Natural killer cell (primary cell): Measurements from ENCODE around the gene MAGEA10. TPM values are rescaled to one million over a fixed set of nuclear protein-coding genes. Genes with fewer than 3 reads are reported as not detected.
"Not testable (repeated sequence)": the region's sequence is repeated elsewhere in the genome, so short reads cannot be mapped to it uniquely, and the experiment has no call there.

Experiments
- ATAC-seq, 3 donors: fragments of 150-1000 bp in 2 of 3; fragments of 200-7000 bp in 1 of 3; cut with Tn5 transposase; 1 replicate in 1 of 3; 2 replicates in 2 of 3; pipeline ENCODE4 v1.10.0; 2021; ENCODE audit warnings: mild to moderate bottlenecking in 2 of 3, moderate library complexity in 2 of 3
- DNase-seq, 2 donors: peaks; one replicate each; pipeline versions ENCODE4 v3.0.0 to v3.0.0-alpha.2; 2013 to 2021; ENCODE audit warnings: mixed read lengths in 1 of 2
- H3K27ac ChIP-seq: one replicate; pipeline ENCODE4 v1.5.1; 2013; ENCODE audit warnings: mild to moderate bottlenecking, low read length
- H3K27me3 ChIP-seq: one replicate; pipeline ENCODE4 v1.6.1; 2013; ENCODE audit warnings: low read length; ENCODE audit not compliant: control insufficient read depth, insufficient read depth
- H3K36me3 ChIP-seq: one replicate; pipeline ENCODE4 v1.6.1; 2013; ENCODE audit warnings: low read length; ENCODE audit not compliant: control insufficient read depth, insufficient read depth
- H3K4me1 ChIP-seq: one replicate; pipeline ENCODE4 v1.6.1; 2013; ENCODE audit warnings: low read length; ENCODE audit not compliant: control insufficient read depth, insufficient read depth
- H3K4me3 ChIP-seq: one replicate; pipeline ENCODE4 v1.5.1; 2013; ENCODE audit warnings: low read length
- H3K9me3 ChIP-seq: one replicate; pipeline ENCODE4 v1.6.1; 2013; ENCODE audit warnings: low read length; ENCODE audit not compliant: control insufficient read depth, insufficient read depth
- H3K27ac Mint-ChIP-seq, 2 donors: one replicate each; pipeline ENCODE4 v1.8.0; 2022; ENCODE audit warnings: mild to moderate bottlenecking in 2 of 2, mixed read lengths in 2 of 2, moderate library complexity in 1 of 2
- H3K27me3 Mint-ChIP-seq, 2 donors: one replicate each; pipeline ENCODE4 v1.8.0; 2022; ENCODE audit warnings: low read depth in 2 of 2, mixed read lengths in 2 of 2
- H3K36me3 Mint-ChIP-seq: one replicate; pipeline ENCODE4 v1.8.0; 2022; ENCODE audit warnings: mixed read lengths
- H3K4me1 Mint-ChIP-seq, 2 donors: one replicate each; pipeline ENCODE4 v1.8.0; 2022; ENCODE audit warnings: mixed read lengths in 2 of 2
- H3K4me3 Mint-ChIP-seq: one replicate; pipeline ENCODE4 v1.8.0; 2022; ENCODE audit warnings: mild to moderate bottlenecking, moderate library complexity, mixed read lengths
- H3K9me3 Mint-ChIP-seq, 2 donors: one replicate each; pipeline ENCODE4 v1.8.0; 2022; ENCODE audit warnings: mixed read lengths in 2 of 2
- WGBS: methylation state at CpG from one replicate; pipeline ENCODE4 v1.1.7; 2013; ENCODE audit warnings: missing lambda C conversion rate; ENCODE audit not compliant: insufficient coverage; 5-methylcytosine and 5-hydroxymethylcytosine counted together
- intact Hi-C: fragments of 100-400 bp; cut with micrococcal nuclease; formaldehyde crosslinking; loops from one replicate; pipeline ENCODE4 v1.14.2; 2022
- total RNA-seq, 4 donors: library from RNA; stranded (reverse); fragments of 120-200 nt in 1 of 4; gene quantifications; one replicate each; pipeline versions ENCODE4 v1.2.3 to v1.2.4, GENCODE V29; 2013 to 2022
- TF ChIP-seq, protein P1 (sequence below): fragments of 200-600 bp; IDR thresholded peaks from one replicate; pipeline ENCODE4 v1.8.0; 2022; ENCODE audit warnings: antibody characterized with exemption

The MAGEA10 gene
- total RNA-seq, 3 donors from 2014 or later (not counting 1 experiment from before 2014, with no cell fraction given), result not detected

DNA sequence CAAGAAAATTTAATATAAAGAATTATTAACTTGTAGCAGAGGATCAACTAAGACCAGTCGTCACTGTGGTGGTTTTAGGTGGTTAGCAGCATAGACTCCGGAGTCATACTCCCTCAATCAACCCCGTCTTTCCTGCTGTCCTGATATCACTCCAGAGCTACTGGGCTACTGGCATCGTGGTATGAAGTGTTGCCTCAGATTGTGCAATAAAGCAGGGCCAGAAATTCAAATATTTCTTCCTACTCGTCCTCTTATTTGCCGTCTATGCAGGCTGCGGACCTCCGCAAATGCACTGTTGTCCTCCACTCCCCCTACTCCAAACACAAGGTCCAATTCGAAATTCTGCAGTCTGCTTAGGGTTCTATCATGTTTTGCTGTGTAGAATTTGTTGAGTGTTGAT is 1.2 kb upstream of the MAGEA10 start:
- no peak overlapping the region for H3K27ac Mint-ChIP-seq
- Histone ChIP-seq H3K4me3 (no peak overlapping the region), H3K4me1 (no peaks in the 10 kb centered on the region), H3K9me3 (no peaks in the 10 kb centered on the region), H3K27me3 (no peaks in the 10 kb centered on the region), H3K27ac (no peak overlapping the region), H3K36me3 (no peaks in the 10 kb centered on the region)
- H3K36me3 Mint-ChIP-seq, result no peaks in the 10 kb centered on the region
- no peak overlapping the region for H3K4me3 Mint-ChIP-seq
- 74% methylated on average over 3 of the region's 9 CpGs for WGBS
- DNase-seq, result no peak
- TF ChIP-seq, protein P1, sequence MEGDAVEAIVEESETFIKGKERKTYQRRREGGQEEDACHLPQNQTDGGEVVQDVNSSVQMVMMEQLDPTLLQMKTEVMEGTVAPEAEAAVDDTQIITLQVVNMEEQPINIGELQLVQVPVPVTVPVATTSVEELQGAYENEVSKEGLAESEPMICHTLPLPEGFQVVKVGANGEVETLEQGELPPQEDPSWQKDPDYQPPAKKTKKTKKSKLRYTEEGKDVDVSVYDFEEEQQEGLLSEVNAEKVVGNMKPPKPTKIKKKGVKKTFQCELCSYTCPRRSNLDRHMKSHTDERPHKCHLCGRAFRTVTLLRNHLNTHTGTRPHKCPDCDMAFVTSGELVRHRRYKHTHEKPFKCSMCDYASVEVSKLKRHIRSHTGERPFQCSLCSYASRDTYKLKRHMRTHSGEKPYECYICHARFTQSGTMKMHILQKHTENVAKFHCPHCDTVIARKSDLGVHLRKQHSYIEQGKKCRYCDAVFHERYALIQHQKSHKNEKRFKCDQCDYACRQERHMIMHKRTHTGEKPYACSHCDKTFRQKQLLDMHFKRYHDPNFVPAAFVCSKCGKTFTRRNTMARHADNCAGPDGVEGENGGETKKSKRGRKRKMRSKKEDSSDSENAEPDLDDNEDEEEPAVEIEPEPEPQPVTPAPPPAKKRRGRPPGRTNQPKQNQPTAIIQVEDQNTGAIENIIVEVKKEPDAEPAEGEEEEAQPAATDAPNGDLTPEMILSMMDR, result no peak
- no peak for ATAC-seq
- no peaks in the 10 kb centered on the region for H3K4me1 Mint-ChIP-seq
- intact Hi-C loops, result no loop called here
- peaks cover 0 to 3% of the 10 kb centered on the region in 2 donors for H3K27me3 Mint-ChIP-seq
- no peaks in the 10 kb centered on the region for H3K9me3 Mint-ChIP-seq

DNA sequence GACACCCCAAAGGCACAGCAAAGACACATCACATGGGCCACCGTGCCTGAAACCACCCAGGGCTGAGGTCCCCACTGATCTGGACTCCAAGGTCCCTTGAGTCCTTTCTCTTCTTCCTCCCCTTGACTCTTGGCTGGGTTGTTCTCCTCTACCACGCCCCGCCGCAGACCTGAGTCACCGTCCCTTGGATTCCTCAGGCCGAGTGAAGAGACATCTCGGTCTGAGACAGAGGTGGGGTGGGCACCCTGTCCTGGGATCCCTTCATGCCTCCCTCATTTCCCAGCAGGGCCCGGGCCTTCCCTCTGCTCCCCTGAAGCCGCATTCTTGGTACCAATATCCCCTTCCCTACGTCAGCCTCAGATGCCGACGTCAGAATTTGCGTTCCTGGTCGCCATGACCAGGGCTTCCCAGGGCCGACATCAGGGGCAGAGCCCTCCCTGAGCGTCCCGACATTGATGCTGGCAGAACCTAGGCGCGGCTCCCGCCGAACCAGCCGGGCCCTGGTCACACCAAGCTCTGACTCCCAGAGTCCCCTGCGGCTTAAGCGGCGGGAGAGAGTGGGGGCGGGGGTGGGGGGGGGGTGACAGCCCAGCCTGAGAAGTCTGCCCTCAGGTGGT is 498 bp downstream of the MAGEA10 start:
- intact Hi-C loops, result no loop called here
- ATAC-seq, result no peak
- H3K9me3 ChIP-seq, result no peaks in the 10 kb centered on the region

DNA sequence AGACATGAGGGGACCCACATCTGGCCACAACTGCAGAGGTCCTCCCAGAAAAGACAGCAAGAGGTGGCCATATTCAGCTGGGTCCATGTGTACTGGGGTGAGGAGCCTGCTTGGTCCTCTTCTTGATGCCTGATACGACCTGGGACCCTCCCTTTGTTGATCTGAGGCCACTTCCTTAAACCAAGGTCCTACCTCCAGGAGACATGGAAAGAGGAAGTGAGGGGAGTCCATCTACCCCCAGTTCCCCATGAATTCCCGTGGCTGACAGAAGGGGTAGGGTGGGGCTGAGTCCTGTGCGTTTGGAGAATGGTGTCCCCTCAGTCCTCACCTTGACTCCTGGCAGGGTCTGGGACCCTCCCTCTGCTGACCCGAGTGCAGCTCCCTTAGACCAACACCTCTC is 2.1 kb downstream of the MAGEA10 start:
- no peaks in the 10 kb centered on the region for H3K9me3 ChIP-seq
- TF ChIP-seq, protein P1, result no peak
- H3K27me3 ChIP-seq, result no peaks in the 10 kb centered on the region
- Mint-ChIP-seq H3K4me3 (no peak overlapping the region), H3K27me3 (peaks cover 0 to 8% of the 10 kb centered on the region in 2 donors), H3K36me3 (no peaks in the 10 kb centered on the region), H3K9me3 (no peaks in the 10 kb centered on the region), H3K4me1 (no peaks in the 10 kb centered on the region), H3K27ac (no peak overlapping the region)
- WGBS, result 20% methylated on average over 1 of the region's 4 CpGs
- DNase-seq (no peak), ATAC-seq (no peak)
- intact Hi-C loops, result no loop called here
- no peaks in the 10 kb centered on the region for H3K36me3 ChIP-seq
- no peaks in the 10 kb centered on the region for H3K4me1 ChIP-seq
- no peak overlapping the region for H3K4me3 ChIP-seq
- no peak overlapping the region for H3K27ac ChIP-seq

More for the DNA sequence above, 498 bp downstream of the MAGEA10 start:
- no peaks in the 10 kb centered on the region for H3K9me3 Mint-ChIP-seq
- H3K4me1 Mint-ChIP-seq, result no peaks in the 10 kb centered on the region
- no peak overlapping the region for H3K4me3 Mint-ChIP-seq
- H3K27ac Mint-ChIP-seq, result no peak overlapping the region
- H3K36me3 Mint-ChIP-seq, result no peaks in the 10 kb centered on the region
- no peaks in the 10 kb centered on the region for H3K4me1 ChIP-seq
- peaks cover 0 to 8% of the 10 kb centered on the region in 2 donors for H3K27me3 Mint-ChIP-seq
- H3K4me3 ChIP-seq, result no peak overlapping the region
- no peaks in the 10 kb centered on the region for H3K36me3 ChIP-seq
- no peak for DNase-seq
- H3K27ac ChIP-seq, result no peak overlapping the region
- WGBS, result 93% methylated on average over 18 of the region's 26 CpGs
- TF ChIP-seq, protein P1, result no peak
- no peaks in the 10 kb centered on the region for H3K27me3 ChIP-seq

DNA sequence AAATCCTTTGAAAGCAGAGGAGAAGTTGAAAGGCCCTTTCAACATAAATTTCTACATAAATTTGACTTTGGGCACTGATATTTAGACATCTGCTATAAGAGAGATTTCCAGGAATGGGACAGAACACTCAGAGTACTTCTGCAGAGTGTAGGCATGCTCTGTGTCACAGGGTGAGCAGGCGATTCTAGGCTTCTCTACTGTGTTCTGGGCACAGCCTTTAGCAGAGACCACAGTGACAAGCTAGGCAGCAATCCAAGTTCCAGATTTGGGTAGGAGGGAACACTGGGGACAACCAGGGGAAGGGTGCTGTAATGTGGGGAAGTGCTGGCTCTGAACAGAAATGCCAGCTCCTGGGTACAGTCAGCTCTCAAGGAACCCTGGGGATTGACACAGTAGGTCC is 6.9 kb downstream of the MAGEA10 start:
- ATAC-seq, result no peak
- intact Hi-C loops, result no loop called here
- WGBS, result 100% methylated on average over 1 of the region's 1 CpG

DNA sequence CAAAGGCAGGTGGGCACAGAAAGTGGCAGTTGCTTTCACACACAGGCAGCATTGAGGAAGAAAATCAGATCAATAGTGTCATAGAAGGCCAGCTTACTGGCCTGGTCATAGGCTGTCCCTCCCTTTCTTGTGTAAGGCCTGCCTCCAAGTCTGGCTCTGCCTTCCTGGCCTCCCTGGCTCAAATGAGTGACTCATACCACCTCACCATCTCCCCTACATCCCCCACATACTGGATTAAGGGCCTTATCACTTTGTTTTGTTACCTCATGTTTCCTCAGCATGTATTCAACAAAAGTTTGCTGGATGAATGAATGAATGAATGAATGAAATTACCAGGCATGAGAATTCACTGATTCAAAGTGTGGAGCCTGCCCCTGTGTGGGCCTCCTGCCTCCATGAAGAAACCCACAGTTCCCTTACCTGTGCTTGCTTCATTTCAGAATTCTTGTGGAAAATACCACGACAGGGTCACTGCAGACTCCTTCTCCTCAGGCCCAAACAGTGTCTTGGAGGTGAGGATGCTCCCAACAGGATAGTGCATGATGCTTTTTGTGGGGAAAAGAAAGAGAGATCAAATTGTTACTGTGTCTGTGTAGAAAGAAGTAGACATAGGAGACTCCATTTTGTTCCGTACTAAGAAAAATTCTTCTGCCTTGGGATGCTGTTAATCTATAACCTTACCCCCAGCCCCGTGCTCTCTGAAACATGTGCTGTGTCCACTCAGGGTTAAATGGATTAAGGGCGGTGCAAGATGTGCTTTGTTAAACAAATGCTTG is 9.1 kb downstream of the MAGEA10 start:
- H3K9me3 Mint-ChIP-seq, H3K27me3 Mint-ChIP-seq, ATAC-seq, intact Hi-C loops, H3K4me3 Mint-ChIP-seq, H3K36me3 ChIP-seq, H3K27ac Mint-ChIP-seq, H3K4me1 ChIP-seq, H3K4me3 ChIP-seq, H3K27me3 ChIP-seq, H3K27ac ChIP-seq, H3K9me3 ChIP-seq, H3K36me3 Mint-ChIP-seq, DNase-seq, H3K4me1 Mint-ChIP-seq: not testable (repeated sequence)
- WGBS, result 88% methylated on average over 1 of the region's 4 CpGs

More for the DNA sequence above, 6.9 kb downstream of the MAGEA10 start:
- Histone ChIP-seq H3K36me3 (no peaks in the 10 kb centered on the region), H3K27me3 (no peaks in the 10 kb centered on the region), H3K27ac (no peak overlapping the region), H3K4me1 (no peaks in the 10 kb centered on the region), H3K9me3 (no peaks in the 10 kb centered on the region), H3K4me3 (no peak overlapping the region)
- Mint-ChIP-seq H3K4me1 (no peaks in the 10 kb centered on the region), H3K36me3 (no peaks in the 10 kb centered on the region), H3K27me3 (peaks cover 0 to 8% of the 10 kb centered on the region in 2 donors), H3K4me3 (no peak overlapping the region), H3K9me3 (no peaks in the 10 kb centered on the region), H3K27ac (no peak overlapping the region)
- DNase-seq, result no peak
- TF ChIP-seq, protein P1, result no peak
